Endodermal cell (in vitro differentiated cells): ENCODE data around the gene HOXB2. TPM values are rescaled to one million over a fixed set of nuclear protein-coding genes. Genes with fewer than 3 reads are reported as not detected.

Source experiments
- DNase-seq: peaks from one replicate; pipeline ENCODE4 v3.0.0-alpha.2; 2017
- H3K27ac ChIP-seq: 2 replicates; pipeline ENCODE4 v1.5.1; 2013; ENCODE audit warnings: mild to moderate bottlenecking, low read depth, low read length, moderate library complexity
- H3K27me3 ChIP-seq: 2 replicates; pipeline ENCODE4 v1.6.1; 2013; ENCODE audit warnings: mild to moderate bottlenecking, low read length, moderate library complexity; ENCODE audit not compliant: insufficient read depth, control insufficient read depth, poor library complexity, severe bottlenecking
- H3K36me3 ChIP-seq: 2 replicates; pipeline ENCODE4 v1.7.0; 2013; ENCODE audit warnings: mild to moderate bottlenecking, low read length, moderate library complexity; ENCODE audit not compliant: control insufficient read depth, insufficient read depth
- H3K4me1 ChIP-seq: one replicate; pipeline ENCODE4 v1.7.0; 2013; ENCODE audit warnings: low read length; ENCODE audit not compliant: control insufficient read depth, insufficient read depth
- H3K4me3 ChIP-seq: 2 replicates; pipeline ENCODE4 v1.5.1; 2013; ENCODE audit warnings: mild to moderate bottlenecking, low read length, moderate library complexity
- H3K9ac ChIP-seq: 2 replicates; pipeline ENCODE4 v1.6.1; 2013; ENCODE audit warnings: mild to moderate bottlenecking, low read length, moderate library complexity; ENCODE audit not compliant: poor library complexity, severe bottlenecking; ENCODE audit errors: extremely low read depth
- H3K9me3 ChIP-seq: 2 replicates; pipeline ENCODE4 v1.6.1; 2013; ENCODE audit warnings: mild to moderate bottlenecking, low read length, moderate library complexity; ENCODE audit not compliant: control insufficient read depth
- H3K27ac Mint-ChIP-seq: 2 replicates; pipeline ENCODE4 v1.8.0; 2020; ENCODE audit warnings: mixed read lengths
- H3K27me3 Mint-ChIP-seq: 2 replicates; pipeline ENCODE4 v1.8.0; 2021; ENCODE audit warnings: mild to moderate bottlenecking, mixed read lengths; ENCODE audit not compliant: insufficient read depth
- H3K36me3 Mint-ChIP-seq: 2 replicates; pipeline ENCODE4 v1.8.0; 2020; ENCODE audit warnings: low read depth, mixed read lengths
- H3K4me1 Mint-ChIP-seq: 2 replicates; pipeline ENCODE4 v1.8.0; 2020; ENCODE audit warnings: mixed read lengths
- H3K4me3 Mint-ChIP-seq: 2 replicates; pipeline ENCODE4 v1.8.0; 2020; ENCODE audit warnings: mild to moderate bottlenecking, moderate library complexity, mixed read lengths
- H3K9me3 Mint-ChIP-seq: 2 replicates; pipeline ENCODE4 v1.8.0; 2020; ENCODE audit warnings: mild to moderate bottlenecking, mixed read lengths
- WGBS, 2 experiments: methylation state at CpG; one replicate each; pipeline versions ENCODE4 v1.1.5 to v1.1.7; 2013; ENCODE audit warnings: missing lambda C conversion rate in 2 of 2, mixed read lengths in 1 of 2; ENCODE audit not compliant: insufficient coverage in 1 of 2, insufficient read length in 1 of 2; 5-methylcytosine and 5-hydroxymethylcytosine counted together
- total RNA-seq, 2 donors: library from RNA; stranded (reverse); fragmentation: NEBNext Ultra II Directional in 1 of 2; extraction: Animal tissue kit (Norgen Biotek cat#: 25700) in 1 of 2; gene quantifications; 2 replicates in 1 of 2; 3 replicates in 1 of 2; pipeline ENCODE4 v1.2.1, GENCODE V29; 2021
- TF ChIP-seq, protein P1 (sequence below): fragments of 200-600 bp; sonication (generic); conservative IDR thresholded peaks from 2 replicates; pipeline ENCODE4 v1.5.0; 2021; ENCODE audit warnings: antibody characterized with exemption, mild to moderate bottlenecking

HOXB2 gene
- total RNA-seq, 2 donors from 2014 or later, result 0.22 TPM; not detected in 1

DNA sequence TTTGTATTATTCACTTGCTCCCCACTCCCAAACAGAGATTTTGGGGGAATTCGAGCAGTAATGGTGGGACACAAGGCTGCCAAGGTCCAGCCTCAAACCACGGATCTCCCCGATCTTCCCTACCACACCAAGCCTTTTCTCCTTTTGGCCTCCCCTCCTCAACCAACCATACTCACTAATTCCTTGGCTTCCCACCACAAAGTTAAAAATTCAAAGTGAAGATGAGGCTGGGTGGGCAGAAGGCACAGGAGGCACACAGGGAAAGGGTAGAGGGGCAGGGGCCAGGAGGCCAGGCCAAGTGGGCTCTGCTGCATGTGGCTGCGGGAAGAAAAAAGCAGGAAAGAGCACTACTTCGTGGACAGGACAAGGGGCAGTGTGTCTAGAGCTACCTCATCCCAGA, 18.0 kb upstream of the HOXB2 start:
- no peak overlapping the region for H3K27ac Mint-ChIP-seq
- Histone ChIP-seq H3K4me1 (no peaks in the 10 kb centered on the region), H3K9ac (no peak overlapping the region), H3K9me3 (peaks cover 13% of the 10 kb centered on the region), H3K27me3 (peaks cover 99% of the 10 kb centered on the region), H3K4me3 (no peak overlapping the region), H3K36me3 (no peaks in the 10 kb centered on the region), H3K27ac (no peak overlapping the region)
- 6 to 39% methylated on average over 2 to 5 of the region's 5 CpGs for WGBS, 2 experiments
- DNase-seq, result no peak
- TF ChIP-seq, protein P1, sequence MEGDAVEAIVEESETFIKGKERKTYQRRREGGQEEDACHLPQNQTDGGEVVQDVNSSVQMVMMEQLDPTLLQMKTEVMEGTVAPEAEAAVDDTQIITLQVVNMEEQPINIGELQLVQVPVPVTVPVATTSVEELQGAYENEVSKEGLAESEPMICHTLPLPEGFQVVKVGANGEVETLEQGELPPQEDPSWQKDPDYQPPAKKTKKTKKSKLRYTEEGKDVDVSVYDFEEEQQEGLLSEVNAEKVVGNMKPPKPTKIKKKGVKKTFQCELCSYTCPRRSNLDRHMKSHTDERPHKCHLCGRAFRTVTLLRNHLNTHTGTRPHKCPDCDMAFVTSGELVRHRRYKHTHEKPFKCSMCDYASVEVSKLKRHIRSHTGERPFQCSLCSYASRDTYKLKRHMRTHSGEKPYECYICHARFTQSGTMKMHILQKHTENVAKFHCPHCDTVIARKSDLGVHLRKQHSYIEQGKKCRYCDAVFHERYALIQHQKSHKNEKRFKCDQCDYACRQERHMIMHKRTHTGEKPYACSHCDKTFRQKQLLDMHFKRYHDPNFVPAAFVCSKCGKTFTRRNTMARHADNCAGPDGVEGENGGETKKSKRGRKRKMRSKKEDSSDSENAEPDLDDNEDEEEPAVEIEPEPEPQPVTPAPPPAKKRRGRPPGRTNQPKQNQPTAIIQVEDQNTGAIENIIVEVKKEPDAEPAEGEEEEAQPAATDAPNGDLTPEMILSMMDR, result no peak
- no peaks in the 10 kb centered on the region for H3K4me1 Mint-ChIP-seq
- peaks cover 61% of the 10 kb centered on the region for H3K27me3 Mint-ChIP-seq
- H3K4me3 Mint-ChIP-seq, result no peak overlapping the region
- no peaks in the 10 kb centered on the region for H3K36me3 Mint-ChIP-seq
- H3K9me3 Mint-ChIP-seq, result no peaks in the 10 kb centered on the region

GRCh38 chr17:48561884-48562810, 17.2 kb upstream of the HOXB2 start:
- Histone ChIP-seq H3K27ac (no peak overlapping the region), H3K4me3 (no peak overlapping the region), H3K4me1 (no peaks in the 10 kb centered on the region), H3K36me3 (no peaks in the 10 kb centered on the region), H3K27me3 (peaks cover 99% of the 10 kb centered on the region), H3K9me3 (peaks cover 10% of the 10 kb centered on the region), H3K9ac (no peak overlapping the region)
- H3K9me3 Mint-ChIP-seq, result no peaks in the 10 kb centered on the region
- no peak overlapping the region for H3K27ac Mint-ChIP-seq
- no peaks in the 10 kb centered on the region for H3K36me3 Mint-ChIP-seq
- no peaks in the 10 kb centered on the region for H3K4me1 Mint-ChIP-seq
- no peak overlapping the region for H3K4me3 Mint-ChIP-seq
- H3K27me3 Mint-ChIP-seq, result peaks cover 69% of the 10 kb centered on the region
- TF ChIP-seq, protein P1, result peak; percentile 54
- no peak for DNase-seq
- 44 to 48% methylated on average over 10 to 14 of the region's 15 CpGs for WGBS, 2 experiments

GRCh38 chr17:48559840-48560817, 15.2 kb upstream of the HOXB2 start:
- peaks cover 99% of the 10 kb centered on the region for H3K27me3 ChIP-seq
- H3K27ac ChIP-seq, result no peak overlapping the region
- H3K4me1 ChIP-seq, result no peaks in the 10 kb centered on the region
- H3K27ac Mint-ChIP-seq, result no peak overlapping the region
- H3K36me3 ChIP-seq, result no peaks in the 10 kb centered on the region
- no peaks in the 10 kb centered on the region for H3K36me3 Mint-ChIP-seq
- TF ChIP-seq, protein P1, result no peak
- WGBS, 2 experiments, result 21 to 24% methylated on average over 10 to 14 of the region's 14 CpGs
- H3K9me3 Mint-ChIP-seq, result no peaks in the 10 kb centered on the region
- H3K4me1 Mint-ChIP-seq, result peaks cover 2% of the 10 kb centered on the region
- DNase-seq, result peak; percentile 70
- no peak overlapping the region for H3K4me3 Mint-ChIP-seq
- H3K27me3 Mint-ChIP-seq, result peaks cover 88% of the 10 kb centered on the region
- no peaks in the 10 kb centered on the region for H3K9me3 ChIP-seq
- no peak overlapping the region for H3K4me3 ChIP-seq
- H3K9ac ChIP-seq, result no peak overlapping the region
